Ascending aorta (tissue), 2 donors: Measurements from ENCODE around the gene KIR3DL3. TPM values are rescaled to one million over a fixed set of nuclear protein-coding genes. Genes with fewer than 3 reads are reported as not detected.
"Not testable (repeated sequence)": the region's sequence is repeated elsewhere in the genome, so short reads cannot be mapped to it uniquely, and the experiment has no call there.

Experiments used
- DNase-seq, 2 donors: peaks; one replicate each; pipeline ENCODE4 v3.0.0-alpha.2; 2019; ENCODE audit warnings: low spot score in 2 of 2
- H3K27ac ChIP-seq, 2 donors: fragments of 200-600 bp; sonication (generic); one replicate each; pipeline ENCODE4 v1.5.1; 2016 to 2017; ENCODE audit warnings: mild to moderate bottlenecking in 1 of 2
- H3K27me3 ChIP-seq: fragments of 200-600 bp; sonication (generic); one replicate; pipeline ENCODE4 v1.5.1; 2017
- H3K36me3 ChIP-seq, 2 donors: fragments of 200-600 bp; sonication (generic); one replicate each; pipeline ENCODE4 v1.5.1; 2016
- H3K4me1 ChIP-seq, 2 donors: fragments of 200-600 bp; sonication (generic); one replicate each; pipeline ENCODE4 v1.5.1; 2016 to 2017; ENCODE audit warnings: mild to moderate bottlenecking in 1 of 2
- H3K4me3 ChIP-seq, 2 donors: fragments of 200-600 bp; sonication (generic); one replicate each; pipeline ENCODE4 v1.5.1; 2016 to 2017; ENCODE audit warnings: mild to moderate bottlenecking in 1 of 2
- H3K9me3 ChIP-seq, 2 donors: fragments of 200-600 bp; sonication (generic); one replicate each; pipeline ENCODE4 v1.5.1; 2016
- CTCF ChIP-seq, 3 experiments: fragments of 200-600 bp in 2 of 3; fragments of 450-650 bp in 1 of 3; sonication (generic) in 2 of 3; IDR thresholded peaks; one replicate each; pipeline ENCODE4 v1.5.1; 2016 to 2019; ENCODE audit warnings: antibody characterized with exemption in 3 of 3, mild to moderate bottlenecking in 1 of 3, moderate library complexity in 1 of 3
- intact Hi-C: fragments of 100-400 bp; cut with DNase I; formaldehyde crosslinking; loops from one replicate; pipeline ENCODE4 v1.15.1; 2023
- total RNA-seq: library from RNA; depleted of rRNA; stranded (reverse); fragments of >200 nt; gene quantifications from one replicate; pipeline ENCODE4 v1.1.0, GENCODE V29; 2016

KIR3DL3 gene
- not detected for total RNA-seq

- H3K9me3 ChIP-seq = peaks cover 3 to 15% of the 10 kb centered on the region in 2 donors
- no peak within 1 kb of the TSS for H3K27ac ChIP-seq
- no peaks in the 10 kb centered on the region for H3K36me3 ChIP-seq
- no peaks in the 10 kb centered on the region for H3K27me3 ChIP-seq
- intact Hi-C loops = no loop called here
- no peak within 1 kb of the TSS for H3K4me3 ChIP-seq
- no peak for DNase-seq
- H3K4me1 ChIP-seq = no peaks in the 10 kb centered on the region
- no peak for TF ChIP-seq CTCF (IDR thresholded peaks at IDR 0.05)
These were observed at the start of gene KIR3DL3 for GRCh38 chr19:54724142-54724541. TSS of gene KIR3DL3 (plus strand) at chr19:54724442. CDS start at chr19:54724497, 55 bp downstream.

GRCh38 chr19:54676210-54676834, 47.9 kb upstream of the KIR3DL3 start:
- TF ChIP-seq CTCF (IDR thresholded peaks at IDR 0.05) = peak; percentile 53 to 83 (median 82)
- not testable (repeated sequence) for H3K4me3 ChIP-seq, DNase-seq, H3K9me3 ChIP-seq, H3K27ac ChIP-seq, H3K27me3 ChIP-seq, H3K36me3 ChIP-seq, H3K4me1 ChIP-seq
- intact Hi-C loops = loop anchor here (5.0 kb wide), 1 partner anchor 194 kb away; no protein-coding TSS in a partner anchor

GRCh38 chr19:54677217-54677616, 47.0 kb upstream of the KIR3DL3 start:
- H3K36me3 ChIP-seq = no peaks in the 10 kb centered on the region
- no peak for DNase-seq
- H3K4me1 ChIP-seq = no peaks in the 10 kb centered on the region
- H3K9me3 ChIP-seq = no peaks in the 10 kb centered on the region
- no peaks in the 10 kb centered on the region for H3K27me3 ChIP-seq
- no peak overlapping the region for H3K27ac ChIP-seq
- TF ChIP-seq CTCF (IDR thresholded peaks at IDR 0.05) = no peak
- intact Hi-C loops = loop anchor here (5.0 kb wide), 1 partner anchor 195 kb away; no protein-coding TSS in a partner anchor
- H3K4me3 ChIP-seq = no peak overlapping the region

GRCh38 chr19:54681596-54681995, 42.6 kb upstream of the KIR3DL3 start:
- H3K36me3 ChIP-seq, H3K9me3 ChIP-seq, H3K4me1 ChIP-seq, H3K4me3 ChIP-seq, DNase-seq, H3K27ac ChIP-seq, H3K27me3 ChIP-seq, intact Hi-C loops: not testable (repeated sequence)

- intact Hi-C loops = no loop called here
- Histone ChIP-seq H3K4me1 (no peaks in the 10 kb centered on the region), H3K27ac (no peak overlapping the region), H3K4me3 (no peak overlapping the region), H3K36me3 (no peaks in the 10 kb centered on the region), H3K9me3 (no peaks in the 10 kb centered on the region), H3K27me3 (no peaks in the 10 kb centered on the region)
- TF ChIP-seq CTCF (IDR thresholded peaks at IDR 0.05) = no peak
- DNase-seq = no peak
These were observed 41.9 kb upstream of the KIR3DL3 start for GRCh38 chr19:54682306-54682856.

GRCh38 chr19:54684527-54684926, 39.7 kb upstream of the KIR3DL3 start:
- Histone ChIP-seq H3K36me3 (no peaks in the 10 kb centered on the region), H3K27ac (no peak overlapping the region), H3K9me3 (no peaks in the 10 kb centered on the region), H3K4me3 (no peak overlapping the region), H3K4me1 (no peaks in the 10 kb centered on the region), H3K27me3 (no peaks in the 10 kb centered on the region)
- no peak for DNase-seq
- TF ChIP-seq CTCF (IDR thresholded peaks at IDR 0.05) = no peak
- intact Hi-C loops = no loop called here
